SH-SY5Y (cell line): ENCODE data around the gene KLK11.

Source experiments
- GATA2 ChIP-seq: IDR thresholded peaks from 2 replicates; pipeline ENCODE4 v1.6.1; 2011; ENCODE audit warnings: mild to moderate bottlenecking, low read depth, low read length
- GATA3 ChIP-seq: IDR thresholded peaks from 2 replicates; pipeline ENCODE4 v1.6.1; 2011; ENCODE audit warnings: low read depth, mild to moderate bottlenecking, low read length, moderate library complexity

- TF ChIP-seq GATA2 (no peak), GATA3 (no peak)
Measured at GRCh38 chr19:51018745-51019543, 7.5 kb downstream of the KLK11 start.
